Pulmonary artery endothelial cell (primary cell): ENCODE data around the gene P2RY8. TPM values are rescaled to one million over a fixed set of nuclear protein-coding genes. Genes with fewer than 3 reads are reported as not detected.
"Not testable (repeated sequence)": the region's sequence is repeated elsewhere in the genome, so short reads cannot be mapped to it uniquely, and the experiment has no call there.

Experiments used
- DNase-seq: peaks from one replicate; pipeline ENCODE4 v3.0.0-alpha.2; 2011; ENCODE audit warnings: low read depth, low spot score
- total RNA-seq: library from RNA; depleted of rRNA; stranded (reverse); fragments of >200 nt; gene quantifications from 2 replicates; pipeline ENCODE4 v1.2.3, GENCODE V29; 2014

P2RY8 gene
- total RNA-seq, 1 donor from 2014 or later: not detected

- DNase-seq: no peak
Measured at GRCh38 chrX:1545776-1546408, 8.9 kb upstream of the P2RY8 start.

GRCh38 chrX:1542994-1543725 lies 6.2 kb upstream of the P2RY8 start:
- DNase-seq: no peak

DNA sequence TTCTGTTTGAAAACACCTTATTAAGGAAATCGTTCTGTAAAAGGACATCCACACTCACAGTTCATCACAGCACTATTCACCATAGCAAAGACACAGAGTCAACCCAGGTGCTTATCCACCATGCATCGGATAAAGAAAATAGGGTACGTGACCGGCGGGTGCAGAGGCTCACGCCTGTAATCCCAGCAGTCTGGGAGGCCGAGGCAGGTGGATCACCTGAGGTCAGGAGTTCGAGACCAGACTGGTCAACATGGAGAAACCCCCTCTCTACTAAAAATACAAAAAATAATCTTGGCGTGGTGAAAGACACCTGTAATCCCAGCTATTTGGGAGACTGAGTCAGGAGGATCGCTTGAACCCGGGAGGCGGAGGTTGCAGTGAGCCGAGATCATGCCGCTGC lies 2.2 kb upstream of the P2RY8 start:
- DNase-seq: not testable (repeated sequence)

GRCh38 chrX:1537716-1538090 lies 718 bp upstream of the P2RY8 start:
- DNase-seq: not testable (repeated sequence)

DNA sequence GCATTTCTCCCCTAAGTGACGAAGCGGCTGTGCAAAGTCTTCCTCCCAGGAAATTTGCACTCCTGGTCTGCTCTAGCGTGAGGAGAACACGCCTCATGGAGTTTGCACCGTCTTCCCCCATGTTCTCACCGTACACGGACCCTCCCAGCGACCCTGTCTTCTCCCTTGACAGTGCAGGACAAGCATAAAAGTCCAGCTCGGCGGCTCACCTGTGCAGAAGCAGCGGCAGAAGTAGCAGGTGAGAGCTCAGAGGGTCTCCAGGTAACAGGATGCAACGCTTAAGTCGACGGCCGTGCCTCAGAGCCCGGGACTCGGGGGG lies 314 bp downstream of the P2RY8 start:
- no peak for DNase-seq

- DNase-seq: no peak
Measured at GRCh38 chrX:1535241-1536041, 1.5 kb downstream of the P2RY8 start.

GRCh38 chrX:1534301-1535168 lies 2.5 kb downstream of the P2RY8 start:
- no peak for DNase-seq

DNA sequence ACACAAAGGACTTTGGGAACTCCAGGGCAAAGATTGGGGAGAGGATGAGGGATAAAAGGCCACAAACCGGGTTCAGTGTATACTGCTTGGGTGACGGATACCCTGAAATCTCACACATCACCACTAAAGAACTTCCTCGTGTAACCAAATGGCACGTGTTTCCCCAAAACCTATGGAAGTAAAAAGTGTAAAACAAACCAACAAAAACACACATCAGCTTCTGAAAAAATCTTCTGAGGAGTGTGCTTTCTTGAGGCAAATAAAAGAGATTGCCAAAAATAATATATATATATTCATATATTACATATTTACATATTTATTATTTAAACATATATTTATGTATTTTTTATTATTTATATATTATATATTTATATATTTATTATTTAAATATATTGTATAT lies 3.9 kb downstream of the P2RY8 start:
- DNase-seq: no peak

DNA sequence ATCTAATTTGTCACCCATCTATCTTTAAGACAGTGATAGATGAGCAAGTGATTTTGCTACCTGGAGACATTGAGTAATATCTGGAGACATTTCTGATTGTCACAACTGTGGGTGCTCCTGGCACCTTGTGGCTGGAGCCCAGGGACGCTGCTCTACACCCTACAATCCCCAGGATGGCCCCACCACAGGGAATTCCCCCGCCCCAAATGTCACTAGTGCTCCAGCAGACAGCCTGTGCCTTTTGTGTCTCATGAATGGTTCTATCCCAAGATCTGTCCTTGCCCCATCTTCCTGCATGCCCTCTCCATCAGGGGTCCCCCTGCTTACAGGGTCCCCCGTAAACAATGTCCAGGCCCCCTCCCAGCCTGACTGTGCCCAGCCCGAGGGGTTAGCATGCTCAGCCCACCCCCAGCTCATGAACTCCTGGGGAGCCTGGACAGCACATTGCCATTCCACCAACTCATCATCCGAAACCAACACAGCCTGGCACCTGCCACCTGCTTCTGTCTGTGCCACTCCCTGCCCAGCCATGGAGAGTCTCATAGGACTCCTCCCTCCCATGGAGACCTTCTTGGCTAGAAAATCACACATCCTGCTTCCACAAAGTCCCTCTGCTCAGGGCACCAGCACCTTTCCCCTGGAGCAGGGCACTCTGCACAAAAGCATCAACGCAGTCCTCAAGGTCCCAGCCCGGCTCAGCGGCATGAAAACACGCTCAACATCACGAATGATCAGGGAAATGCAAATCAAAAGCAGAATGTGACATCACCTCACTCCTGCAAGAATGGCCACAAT lies 5.7 kb downstream of the P2RY8 start:
- DNase-seq: no peak

DNA sequence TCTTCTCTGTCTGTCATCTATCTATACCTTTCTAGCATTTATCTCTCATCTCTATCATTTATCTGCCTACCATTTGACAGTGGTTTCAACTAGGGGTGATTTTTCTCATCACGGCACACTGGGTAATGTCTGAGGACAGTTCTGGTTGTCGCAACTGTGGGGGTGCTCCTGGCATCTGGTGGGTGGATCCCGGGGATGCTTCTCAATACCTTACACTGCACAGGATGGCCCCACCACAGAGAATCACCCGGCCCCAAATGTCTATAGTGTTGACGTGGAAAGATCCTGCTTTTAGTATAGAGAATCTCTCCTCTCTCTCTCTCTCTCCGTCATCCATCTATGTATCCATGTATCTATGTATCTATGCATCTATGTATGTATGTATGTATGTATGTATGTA lies 7.2 kb downstream of the P2RY8 start:
- no peak for DNase-seq

- DNase-seq: no peak
Measured at GRCh38 chrX:1529328-1529727, 7.7 kb downstream of the P2RY8 start.

GRCh38 chrX:1528884-1529203 lies 8.1 kb downstream of the P2RY8 start:
- no peak for DNase-seq

- no peak for DNase-seq
Measured at GRCh38 chrX:1528186-1528883, 8.7 kb downstream of the P2RY8 start.

GRCh38 chrX:1527457-1527856 lies 9.5 kb downstream of the P2RY8 start:
- no peak for DNase-seq

DNA sequence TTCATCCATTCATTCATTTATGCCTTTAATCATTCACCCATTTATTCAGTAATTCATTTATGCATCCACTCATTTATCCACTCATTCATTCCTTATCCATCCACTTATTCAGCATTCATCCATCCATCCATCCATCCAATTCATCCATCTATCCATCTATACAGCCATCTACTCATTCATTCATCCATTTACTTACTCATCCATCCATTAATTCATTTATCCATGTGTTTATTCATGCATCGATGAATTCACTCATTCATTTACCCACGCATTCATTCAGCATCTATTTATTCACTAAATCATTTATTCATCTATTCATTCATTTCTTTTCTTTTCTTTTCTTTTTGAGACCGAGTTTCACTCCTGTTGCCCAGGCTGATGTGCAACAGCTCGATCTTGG lies 10.4 kb downstream of the P2RY8 start:
- no peak for DNase-seq

DNA sequence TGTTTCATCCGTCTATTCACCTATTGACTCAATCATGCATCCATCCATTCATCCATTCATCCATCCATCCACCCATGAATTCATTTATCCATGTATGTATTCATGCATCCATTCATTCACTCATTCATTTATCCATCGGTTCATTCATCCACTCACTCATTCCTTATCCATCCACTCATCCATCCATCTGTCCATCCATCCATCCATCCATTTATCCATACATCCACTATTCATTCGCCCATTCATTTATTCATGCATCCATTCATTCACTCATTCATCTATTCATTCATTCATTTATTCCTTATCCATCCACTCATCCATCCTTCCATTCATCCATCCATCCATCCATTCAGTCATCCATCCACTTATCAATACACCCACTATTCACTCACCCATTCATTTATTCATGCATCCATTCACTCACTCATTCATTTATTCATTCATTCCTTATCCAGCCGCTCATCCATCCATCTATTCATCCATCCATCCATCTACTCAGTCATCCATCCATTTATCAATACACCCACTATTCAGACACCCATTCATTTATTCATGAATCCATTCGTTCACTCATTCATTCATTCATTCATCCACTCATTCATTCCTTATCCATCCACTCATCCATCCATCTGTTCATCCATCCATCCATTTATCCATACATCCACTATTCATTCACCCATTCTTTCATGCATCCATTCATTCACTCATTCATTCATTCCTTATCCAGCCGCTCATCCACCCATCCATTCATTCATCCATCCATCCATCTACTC lies 11.2 kb downstream of the P2RY8 start:
- DNase-seq: no peak

GRCh38 chrX:1524874-1525582 lies 12.0 kb downstream of the P2RY8 start:
- DNase-seq: no peak

DNA sequence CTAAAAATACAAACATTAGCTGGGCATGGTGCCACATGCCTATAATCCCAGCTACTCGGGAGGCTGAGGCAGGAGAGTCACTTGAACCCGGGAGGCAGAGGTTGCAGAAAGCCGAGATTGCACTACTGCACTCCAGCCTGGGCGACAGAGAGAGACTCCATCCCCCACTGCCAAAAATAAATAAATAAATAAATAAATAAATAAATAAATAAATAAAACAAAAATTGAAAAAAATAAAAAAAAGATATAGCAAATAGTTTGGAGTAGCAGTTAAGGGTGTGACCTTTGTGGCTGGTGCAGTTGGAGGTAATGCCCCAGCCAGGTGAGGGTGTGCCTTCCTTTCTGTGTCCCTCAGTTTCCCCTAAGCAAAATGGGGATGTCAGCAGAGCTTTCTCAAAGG lies 14.1 kb downstream of the P2RY8 start:
- not testable (repeated sequence) for DNase-seq

GRCh38 chrX:1521459-1521956 lies 15.5 kb downstream of the P2RY8 start:
- DNase-seq: no peak
